OCI-LY3 (cell line): ENCODE measurements around the gene HIPK2.

Experiments used
- EZH2phosphoT487 ChIP-seq: fragments of 200-600 bp; shearing (Covaris generic); IDR thresholded peaks from 2 replicates; pipeline ENCODE4 v1.6.1; 2018; ENCODE audit warnings: antibody characterized with exemption, mixed run types, low read depth
- TF ChIP-seq, protein P1 (sequence below): fragments of 200-600, 300-600 bp; sonication (generic); IDR thresholded peaks from 2 replicates; pipeline ENCODE4 v1.5.1; 2014; ENCODE audit warnings: antibody characterized with exemption, low read length, low read depth

DNA sequence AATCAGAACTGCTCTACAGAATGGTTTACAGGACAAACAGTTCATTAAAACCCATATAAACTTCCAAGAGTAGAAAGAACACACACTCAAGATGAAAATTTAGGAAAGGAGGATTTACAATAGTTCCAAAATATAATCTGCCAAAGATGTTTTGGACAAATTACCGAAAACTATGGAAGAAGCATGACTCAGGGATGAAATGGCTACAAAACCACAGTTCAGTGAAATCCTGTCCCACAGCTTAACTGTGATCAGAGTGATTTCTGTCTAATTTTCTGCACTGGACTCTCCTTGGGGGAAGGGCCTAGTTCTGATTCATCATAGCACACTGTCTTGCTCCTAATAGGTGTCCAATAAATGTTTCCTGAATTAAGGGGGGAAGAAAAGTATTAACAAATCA, 82.2 kb downstream of the HIPK2 start:
- TF ChIP-seq, protein P1, sequence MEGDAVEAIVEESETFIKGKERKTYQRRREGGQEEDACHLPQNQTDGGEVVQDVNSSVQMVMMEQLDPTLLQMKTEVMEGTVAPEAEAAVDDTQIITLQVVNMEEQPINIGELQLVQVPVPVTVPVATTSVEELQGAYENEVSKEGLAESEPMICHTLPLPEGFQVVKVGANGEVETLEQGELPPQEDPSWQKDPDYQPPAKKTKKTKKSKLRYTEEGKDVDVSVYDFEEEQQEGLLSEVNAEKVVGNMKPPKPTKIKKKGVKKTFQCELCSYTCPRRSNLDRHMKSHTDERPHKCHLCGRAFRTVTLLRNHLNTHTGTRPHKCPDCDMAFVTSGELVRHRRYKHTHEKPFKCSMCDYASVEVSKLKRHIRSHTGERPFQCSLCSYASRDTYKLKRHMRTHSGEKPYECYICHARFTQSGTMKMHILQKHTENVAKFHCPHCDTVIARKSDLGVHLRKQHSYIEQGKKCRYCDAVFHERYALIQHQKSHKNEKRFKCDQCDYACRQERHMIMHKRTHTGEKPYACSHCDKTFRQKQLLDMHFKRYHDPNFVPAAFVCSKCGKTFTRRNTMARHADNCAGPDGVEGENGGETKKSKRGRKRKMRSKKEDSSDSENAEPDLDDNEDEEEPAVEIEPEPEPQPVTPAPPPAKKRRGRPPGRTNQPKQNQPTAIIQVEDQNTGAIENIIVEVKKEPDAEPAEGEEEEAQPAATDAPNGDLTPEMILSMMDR, result no peak
- TF ChIP-seq EZH2phosphoT487, result no peak
